ENCODE measurements around the gene CHSY1. TPM values are rescaled to one million over a fixed set of nuclear protein-coding genes. Genes with fewer than 3 reads are reported as not detected.

Gene CHSY1
- total and polyA plus RNA-seq, 3 donors from 2014 or later = 20.0 to 36.1 (median 31.1) TPM

GRCh38 chr15:101156509-101157159 is 95.2 kb downstream of the CHSY1 start:
- H3K36me3 ChIP-seq (ENCODE audit: low read depth, missing control alignments) = no peaks in the 10 kb centered on the region
- 90 to 92% methylated on average over 21 of the region's 21 CpGs for WGBS, 2 donors
- no peaks in the 10 kb centered on the region for H3K4me1 ChIP-seq
- intact Hi-C loops (cut with DNase I; ENCODE audit: low total_unique reads) = no loop called here
- H3K27ac ChIP-seq = no peak overlapping the region
- no peaks in the 10 kb centered on the region for H3K27me3 ChIP-seq
- no peaks in the 10 kb centered on the region for H3K9me3 ChIP-seq
- TF ChIP-seq POLR2A (IDR thresholded peaks at IDR 0.05) = no peak
- no peak for TF ChIP-seq CTCF (IDR thresholded peaks at IDR 0.05)
- no peak for DNase-seq
- no peak overlapping the region for H3K4me3 ChIP-seq

GRCh38 chr15:101156061-101156460 is 95.8 kb downstream of the CHSY1 start:
- Histone ChIP-seq H3K4me1 (no peaks in the 10 kb centered on the region), H3K4me3 (no peak overlapping the region), H3K9me3 (no peaks in the 10 kb centered on the region), H3K27me3 (no peaks in the 10 kb centered on the region), H3K36me3 (ENCODE audit: low read depth, missing control alignments) (no peaks in the 10 kb centered on the region), H3K27ac (no peak overlapping the region)
- 87 to 95% methylated on average over 6 of the region's 6 CpGs for WGBS, 2 donors
- TF ChIP-seq CTCF (IDR thresholded peaks at IDR 0.05) (no peak), POLR2A (IDR thresholded peaks at IDR 0.05) (no peak)
- intact Hi-C loops (cut with DNase I; ENCODE audit: low total_unique reads) = no loop called here
- DNase-seq = no peak

DNA sequence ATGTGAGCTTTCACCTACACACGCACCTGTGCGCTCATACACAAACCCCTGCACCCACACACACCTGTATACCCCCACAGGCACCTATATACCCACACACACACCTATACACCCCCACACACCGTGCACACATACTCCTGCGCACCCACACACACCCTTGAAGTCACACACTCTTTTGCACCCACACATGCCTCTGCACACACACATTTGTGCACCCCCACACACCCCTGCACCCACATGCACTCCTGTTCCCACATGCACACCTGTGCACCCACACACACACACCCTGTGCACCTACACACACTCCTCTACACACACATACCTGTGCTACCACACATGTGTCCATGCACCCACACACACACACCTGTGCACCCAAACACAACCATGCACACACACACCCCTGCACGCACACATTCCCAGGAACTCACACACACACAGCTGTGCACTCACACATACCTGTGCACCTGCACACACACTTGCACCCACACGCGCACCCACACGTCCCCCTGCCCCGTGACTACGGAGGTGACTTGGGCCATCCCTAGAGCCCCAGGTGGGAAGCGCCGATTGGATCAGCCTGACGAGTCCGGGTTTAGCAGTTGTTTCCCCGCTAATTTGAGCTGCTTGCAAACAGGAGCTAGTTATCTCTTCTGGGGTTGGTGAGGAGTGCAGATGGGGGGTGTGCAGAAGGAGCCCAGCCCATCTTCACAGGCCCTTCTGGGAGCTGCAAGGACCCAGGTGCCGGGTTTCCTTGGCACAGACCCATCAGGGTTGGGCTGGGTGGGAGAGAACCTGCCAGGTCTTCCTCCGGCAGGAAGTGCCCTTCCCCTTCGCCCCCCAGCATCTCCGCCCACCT is 97.8 kb downstream of the CHSY1 start:
- Histone ChIP-seq H3K4me3 (no peak overlapping the region), H3K27ac (no peak overlapping the region), H3K27me3 (no peaks in the 10 kb centered on the region), H3K4me1 (peaks cover 6% of the 10 kb centered on the region), H3K36me3 (ENCODE audit: low read depth, missing control alignments) (no peaks in the 10 kb centered on the region), H3K9me3 (no peaks in the 10 kb centered on the region)
- intact Hi-C loops (cut with DNase I; ENCODE audit: low total_unique reads) = no loop called here
- WGBS, 2 donors = 94 to 95% methylated on average over 19 of the region's 19 CpGs
- DNase-seq = no peak
- TF ChIP-seq POLR2A (IDR thresholded peaks at IDR 0.05) = no peak

GRCh38 chr15:101152914-101153313 is 98.9 kb downstream of the CHSY1 start:
- 96 to 97% methylated on average over 7 to 10 of the region's 10 CpGs for WGBS, 2 donors
- TF ChIP-seq POLR2A (IDR thresholded peaks at IDR 0.05) (no peak), CTCF (IDR thresholded peaks at IDR 0.05) (peak in 1 of 3 experiments; percentile 12)
- Histone ChIP-seq H3K27ac (no peak overlapping the region), H3K27me3 (no peaks in the 10 kb centered on the region), H3K4me1 (peaks cover 12% of the 10 kb centered on the region), H3K36me3 (ENCODE audit: low read depth, missing control alignments) (no peaks in the 10 kb centered on the region), H3K9me3 (no peaks in the 10 kb centered on the region), H3K4me3 (no peak overlapping the region)
- no peak for DNase-seq
- intact Hi-C loops (cut with DNase I; ENCODE audit: low total_unique reads) = no loop called here

DNA sequence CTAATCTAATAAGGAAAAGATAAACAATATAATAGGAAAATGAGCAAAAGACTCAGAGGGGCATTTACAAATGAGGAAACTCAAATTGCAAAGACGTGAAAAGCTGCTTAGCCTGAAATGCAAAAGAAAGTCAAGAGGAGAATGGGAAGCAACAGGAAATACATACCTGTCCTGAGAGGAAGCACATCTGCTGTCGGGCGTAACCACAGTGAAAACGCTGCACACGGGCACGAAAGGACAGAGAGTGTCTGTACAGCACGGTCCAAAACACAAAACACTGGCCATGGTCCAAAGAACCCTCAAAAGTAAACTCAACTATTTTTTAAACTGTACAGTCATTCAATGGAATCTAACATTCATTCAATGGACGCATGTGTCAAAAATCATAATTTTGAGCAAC is 100.6 kb downstream of the CHSY1 start:
- TF ChIP-seq CTCF (IDR thresholded peaks at IDR 0.05) (no peak), POLR2A (IDR thresholded peaks at IDR 0.05) (no peak)
- no peak overlapping the region for H3K4me3 ChIP-seq
- WGBS, 2 donors = 68 to 76% methylated on average over 8 of the region's 8 CpGs
- peaks cover 12% of the 10 kb centered on the region for H3K4me1 ChIP-seq
- DNase-seq = no peak
- H3K9me3 ChIP-seq = no peaks in the 10 kb centered on the region
- H3K36me3 ChIP-seq (ENCODE audit: low read depth, missing control alignments) = no peaks in the 10 kb centered on the region
- intact Hi-C loops (cut with DNase I; ENCODE audit: low total_unique reads) = no loop called here
- H3K27me3 ChIP-seq = no peaks in the 10 kb centered on the region
- no peak overlapping the region for H3K27ac ChIP-seq

Data from testis (tissue), 3 donors.